ENCODE measurements around the gene ITIH5. TPM values are rescaled to one million over a fixed set of nuclear protein-coding genes. Genes with fewer than 3 reads are reported as not detected.

Gene ITIH5
- total RNA-seq, 5 donors from 2014 or later (not counting 1 experiment from before 2014, with no cell fraction given): 0.13 to 0.22 TPM; not detected in 3

GRCh38 chr10:7542189-7542914 lies 124.4 kb downstream of the ITIH5 start:
- H3K27ac ChIP-seq (ENCODE audit: low read length): no peak overlapping the region
- DNase-seq: no peak
- no peaks in the 10 kb centered on the region for H3K36me3 ChIP-seq (ENCODE audit: control insufficient read depth in 2 of 2, extremely low read depth in 1 of 2, insufficient read depth in 1 of 2, low read length in 1 of 2)
- CTCF ChIA-PET: no interaction called here
- peaks cover 10 to 11% (median 10%) of the 10 kb centered on the region in 3 donors for H3K4me1 Mint-ChIP-seq
- H3K27me3 ChIP-seq (replicated peaks in 1 of 2; ENCODE audit: control insufficient read depth in 2 of 2, extremely low read depth in 1 of 2, insufficient read depth in 2 of 2, low read length in 1 of 2): no peaks in the 10 kb centered on the region
- no peaks in the 10 kb centered on the region for H3K27me3 Mint-ChIP-seq
- H3K27ac Mint-ChIP-seq: no peak overlapping the region
- H3K9me3 Mint-ChIP-seq: peaks cover 8 to 15% (median 8%) of the 10 kb centered on the region in 3 donors
- H3K36me3 Mint-ChIP-seq: peaks cover 11% of the 10 kb centered on the region
- H3K4me3 Mint-ChIP-seq: no peak overlapping the region
- H3K9me3 ChIP-seq: peaks cover 5% of the 10 kb centered on the region
- H3K4me1 ChIP-seq (ENCODE audit: control insufficient read depth in 1 of 2, extremely low read depth in 1 of 2, insufficient read depth in 2 of 2, low read length in 2 of 2): peaks cover 9 to 10% of the 10 kb centered on the region in 2 experiments
- ATAC-seq (replicated peaks in 1 of 4): no peak
- H3K4me3 ChIP-seq (ENCODE audit: control insufficient read depth in 1 of 2, extremely low read depth in 1 of 2, low read length in 1 of 2): no peak overlapping the region
- POLR2A ChIA-PET: no interaction called here
- WGBS (ENCODE audit: insufficient coverage): no CpG with 5 or more reads among the region's 6 CpGs

DNA sequence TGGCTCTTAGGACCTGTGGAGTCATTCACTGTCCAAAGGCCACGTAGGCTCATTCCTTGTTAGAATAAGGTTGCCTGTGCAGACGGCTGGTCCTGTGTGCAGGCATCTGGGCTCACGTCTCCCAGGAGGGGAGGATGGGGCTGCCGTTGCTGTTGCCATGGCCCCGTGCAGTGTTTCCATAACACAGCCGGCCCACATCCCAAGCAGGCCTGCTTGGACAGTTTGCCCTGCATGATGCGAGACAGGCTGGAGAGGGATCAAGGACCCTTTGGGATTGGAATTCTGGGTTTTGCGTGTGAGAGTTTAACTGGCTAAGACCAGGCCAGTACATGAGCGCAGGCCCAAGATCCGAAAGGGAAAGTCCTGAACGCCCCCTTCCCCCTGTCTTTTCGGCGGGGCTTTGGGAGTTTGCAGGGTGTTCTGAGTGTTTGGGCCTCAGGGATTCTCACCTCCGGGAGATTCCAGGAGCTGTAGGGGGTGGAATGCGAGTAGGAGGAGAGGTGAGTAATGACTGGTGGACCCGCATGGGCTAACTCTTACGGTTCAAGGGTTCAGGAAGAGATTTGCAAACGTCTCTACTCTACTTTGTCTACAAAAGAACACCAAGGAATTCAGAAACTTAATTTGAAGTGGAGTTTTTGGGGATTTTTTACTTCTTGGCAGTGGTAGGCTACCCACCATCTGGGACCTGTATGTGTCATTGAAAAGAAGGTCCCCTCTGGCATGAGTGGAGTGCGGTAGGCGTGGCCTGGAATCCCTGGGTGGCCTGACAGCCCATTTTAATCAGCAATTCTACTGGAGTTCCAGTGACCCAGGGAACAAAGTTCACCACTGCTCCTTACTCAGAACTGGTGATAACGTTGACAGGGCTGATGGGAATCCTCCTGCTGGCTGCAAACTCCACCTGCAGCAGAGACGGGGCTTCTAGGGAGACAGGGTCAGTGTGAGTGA lies 125.4 kb downstream of the ITIH5 start:
- Histone ChIP-seq H3K27ac (ENCODE audit: low read length) (no peak overlapping the region), H3K36me3 (ENCODE audit: control insufficient read depth in 2 of 2, extremely low read depth in 1 of 2, insufficient read depth in 1 of 2, low read length in 1 of 2) (no peaks in the 10 kb centered on the region), H3K4me1 (ENCODE audit: control insufficient read depth in 1 of 2, extremely low read depth in 1 of 2, insufficient read depth in 2 of 2, low read length in 2 of 2) (peaks cover 9 to 10% of the 10 kb centered on the region in 2 experiments), H3K27me3 (replicated peaks in 1 of 2; ENCODE audit: control insufficient read depth in 2 of 2, extremely low read depth in 1 of 2, insufficient read depth in 2 of 2, low read length in 1 of 2) (no peaks in the 10 kb centered on the region), H3K9me3 (peaks cover 5% of the 10 kb centered on the region), H3K4me3 (ENCODE audit: control insufficient read depth in 1 of 2, extremely low read depth in 1 of 2, low read length in 1 of 2) (no peak overlapping the region)
- ChIA-PET POLR2A (no interaction called here), CTCF (interaction anchor here in 1 of 2 donors (0.6 kb wide), 1 partner anchor 1723 kb away, joined by 3 read pairs; no protein-coding TSS in a partner anchor)
- no peaks in the 10 kb centered on the region for H3K27me3 Mint-ChIP-seq
- DNase-seq (no peak), ATAC-seq (replicated peaks in 1 of 4) (no peak)
- H3K9me3 Mint-ChIP-seq: peaks cover 8 to 15% (median 8%) of the 10 kb centered on the region in 3 donors
- 94% methylated on average over 11 of the region's 22 CpGs for WGBS (ENCODE audit: insufficient coverage)
- peaks cover 10 to 11% (median 10%) of the 10 kb centered on the region in 3 donors for H3K4me1 Mint-ChIP-seq
- H3K36me3 Mint-ChIP-seq: peaks cover 11% of the 10 kb centered on the region
- H3K4me3 Mint-ChIP-seq: no peak overlapping the region
- no peak overlapping the region for H3K27ac Mint-ChIP-seq

DNA sequence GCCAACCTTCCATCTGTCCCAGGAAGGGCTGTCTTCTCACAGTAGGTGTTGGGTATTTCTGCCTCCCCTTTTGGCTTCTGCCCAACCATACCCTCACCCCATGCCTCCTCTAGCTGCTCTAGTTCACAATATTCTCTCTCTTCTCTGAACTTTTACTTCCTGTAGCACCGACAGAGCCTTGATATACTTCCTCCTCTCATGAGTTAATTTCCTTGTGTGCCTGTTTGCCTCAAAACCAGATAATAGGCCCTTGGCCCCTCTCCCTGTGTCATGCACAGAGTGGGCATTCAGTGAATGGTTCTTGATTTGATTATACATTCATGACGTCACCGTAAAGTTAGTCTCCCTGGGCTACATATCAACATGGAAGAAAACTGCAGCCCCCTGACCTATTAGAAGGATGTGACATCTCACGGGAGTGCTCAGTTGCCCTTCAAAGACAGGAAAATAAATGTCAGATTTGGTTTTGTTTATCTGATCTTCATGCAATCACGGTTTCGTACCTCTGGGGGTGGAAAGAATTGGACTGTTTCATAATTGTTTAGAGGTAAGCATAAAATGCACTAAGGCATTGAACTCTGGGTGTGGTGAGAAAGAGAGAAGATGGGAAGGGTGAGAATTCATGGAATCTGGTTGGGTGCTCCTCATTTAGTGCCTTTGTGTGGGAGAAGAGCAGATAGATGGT lies 127.7 kb downstream of the ITIH5 start:
- no peak overlapping the region for H3K4me3 ChIP-seq (ENCODE audit: control insufficient read depth in 1 of 2, extremely low read depth in 1 of 2, low read length in 1 of 2)
- H3K4me1 Mint-ChIP-seq: peaks cover 10 to 11% (median 10%) of the 10 kb centered on the region in 3 donors
- peaks cover 8 to 15% (median 8%) of the 10 kb centered on the region in 3 donors for H3K9me3 Mint-ChIP-seq
- no peaks in the 10 kb centered on the region for H3K27me3 Mint-ChIP-seq
- ATAC-seq (replicated peaks in 1 of 4): peak in 3 of 4 experiments; percentile 53 to 62 (median 57)
- H3K27ac Mint-ChIP-seq: peak overlapping the region; percentile 72 to 83
- peak in 1 of 35 experiments; percentile 10 for DNase-seq
- H3K36me3 ChIP-seq (ENCODE audit: control insufficient read depth in 2 of 2, extremely low read depth in 1 of 2, insufficient read depth in 1 of 2, low read length in 1 of 2): no peaks in the 10 kb centered on the region
- ChIA-PET POLR2A (no interaction called here), CTCF (no interaction called here)
- WGBS (ENCODE audit: insufficient coverage): 20% methylated on average over 3 of the region's 6 CpGs
- H3K9me3 ChIP-seq: peaks cover 5% of the 10 kb centered on the region
- H3K4me3 Mint-ChIP-seq: peak overlapping the region in 1 of 3 donors; percentile 24
- peaks cover 0 to 4% of the 10 kb centered on the region in 2 experiments for H3K27me3 ChIP-seq (replicated peaks in 1 of 2; ENCODE audit: control insufficient read depth in 2 of 2, extremely low read depth in 1 of 2, insufficient read depth in 2 of 2, low read length in 1 of 2)
- peaks cover 9 to 10% of the 10 kb centered on the region in 2 experiments for H3K4me1 ChIP-seq (ENCODE audit: control insufficient read depth in 1 of 2, extremely low read depth in 1 of 2, insufficient read depth in 2 of 2, low read length in 2 of 2)
- H3K27ac ChIP-seq (ENCODE audit: low read length): peak overlapping the region; percentile 9
- H3K36me3 Mint-ChIP-seq: peaks cover 11% of the 10 kb centered on the region

GRCh38 chr10:7537126-7537525 lies 129.6 kb downstream of the ITIH5 start:
- ATAC-seq (replicated peaks in 1 of 4): no peak
- H3K9me3 Mint-ChIP-seq: peaks cover 8 to 15% (median 8%) of the 10 kb centered on the region in 3 donors
- CTCF ChIA-PET: interaction anchor here in 1 of 2 donors (1.8 kb wide), 1 partner anchor 11 kb away, joined by 7 read pairs; no protein-coding TSS in a partner anchor

GRCh38 chr10:7534480-7534852 lies 132.3 kb downstream of the ITIH5 start:
- peaks cover 7 to 14% of the 10 kb centered on the region in 2 donors for H3K27me3 Mint-ChIP-seq
- Histone ChIP-seq H3K4me1 (ENCODE audit: control insufficient read depth in 1 of 2, extremely low read depth in 1 of 2, insufficient read depth in 2 of 2, low read length in 2 of 2) (peaks cover 6 to 10% of the 10 kb centered on the region in 2 experiments), H3K27ac (ENCODE audit: low read length) (no peak overlapping the region), H3K4me3 (ENCODE audit: control insufficient read depth in 1 of 2, extremely low read depth in 1 of 2, low read length in 1 of 2) (no peak overlapping the region), H3K9me3 (peaks cover 5% of the 10 kb centered on the region), H3K36me3 (ENCODE audit: control insufficient read depth in 2 of 2, extremely low read depth in 1 of 2, insufficient read depth in 1 of 2, low read length in 1 of 2) (no peaks in the 10 kb centered on the region), H3K27me3 (replicated peaks in 1 of 2; ENCODE audit: control insufficient read depth in 2 of 2, extremely low read depth in 1 of 2, insufficient read depth in 2 of 2, low read length in 1 of 2) (peaks cover 0 to 18% of the 10 kb centered on the region in 2 experiments)
- peaks cover 11% of the 10 kb centered on the region for H3K36me3 Mint-ChIP-seq
- no CpG with 5 or more reads among the region's 5 CpGs for WGBS (ENCODE audit: insufficient coverage)
- H3K4me3 Mint-ChIP-seq: no peak overlapping the region
- no peak for DNase-seq
- peaks cover 8 to 9% (median 9%) of the 10 kb centered on the region in 3 donors for H3K4me1 Mint-ChIP-seq
- ChIA-PET POLR2A (no interaction called here), CTCF (no interaction called here)
- H3K27ac Mint-ChIP-seq: no peak overlapping the region
- no peak for ATAC-seq (replicated peaks in 1 of 4)
- peaks cover 7 to 15% (median 8%) of the 10 kb centered on the region in 3 donors for H3K9me3 Mint-ChIP-seq

More at GRCh38 chr10:7537126-7537525, 129.6 kb downstream of the ITIH5 start:
- WGBS (ENCODE audit: insufficient coverage): 83% methylated on average over 2 of the region's 3 CpGs
- Histone ChIP-seq H3K36me3 (ENCODE audit: control insufficient read depth in 2 of 2, extremely low read depth in 1 of 2, insufficient read depth in 1 of 2, low read length in 1 of 2) (no peaks in the 10 kb centered on the region), H3K27ac (ENCODE audit: low read length) (no peak overlapping the region), H3K9me3 (peaks cover 5% of the 10 kb centered on the region), H3K27me3 (replicated peaks in 1 of 2; ENCODE audit: control insufficient read depth in 2 of 2, extremely low read depth in 1 of 2, insufficient read depth in 2 of 2, low read length in 1 of 2) (peaks cover 0 to 4% of the 10 kb centered on the region in 2 experiments), H3K4me3 (ENCODE audit: control insufficient read depth in 1 of 2, extremely low read depth in 1 of 2, low read length in 1 of 2) (no peak overlapping the region), H3K4me1 (ENCODE audit: control insufficient read depth in 1 of 2, extremely low read depth in 1 of 2, insufficient read depth in 2 of 2, low read length in 2 of 2) (peaks cover 9 to 10% of the 10 kb centered on the region in 2 experiments)
- POLR2A ChIA-PET: no interaction called here
- Mint-ChIP-seq H3K36me3 (peaks cover 11% of the 10 kb centered on the region), H3K4me3 (no peak overlapping the region), H3K27ac (no peak overlapping the region), H3K4me1 (peaks cover 10 to 11% (median 10%) of the 10 kb centered on the region in 3 donors), H3K27me3 (peaks cover 0 to 4% of the 10 kb centered on the region in 2 donors)
- no peak for DNase-seq
